CD14-positive monocyte (primary cell): ENCODE results near the gene SAMD14. TPM values are rescaled to one million over a fixed set of nuclear protein-coding genes. Genes with fewer than 3 reads are reported as not detected.

Experiments used
- DNase-seq, 3 donors: peaks; one replicate each; pipeline ENCODE4 v3.0.0-alpha.2; 2011 to 2022
- H2AFZ ChIP-seq: 2 replicates; pipeline ENCODE4 v1.6.0; 2012; ENCODE audit warnings: mild to moderate bottlenecking, low read depth, low read length, inconsistent platforms; ENCODE audit not compliant: insufficient read depth, poor library complexity, severe bottlenecking
- H3K27ac ChIP-seq, 2 donors: 1 replicate in 1 of 2; 2 replicates in 1 of 2; pipeline ENCODE4 v1.5.1; 2012 to 2013; ENCODE audit warnings: low read length in 2 of 2, control low read depth in 1 of 2, inconsistent platforms in 1 of 2, low read depth in 1 of 2, mild to moderate bottlenecking in 1 of 2
- H3K27me3 ChIP-seq, 2 donors: one replicate each; pipeline versions ENCODE4 v1.6.0 to v1.6.1; 2011 to 2013; ENCODE audit warnings: low read length in 2 of 2; ENCODE audit not compliant: control insufficient read depth in 2 of 2, insufficient read depth in 2 of 2
- H3K36me3 ChIP-seq, 2 donors: replicated peaks in 1 of 2; 1 replicate in 1 of 2; 2 replicates in 1 of 2; pipeline versions ENCODE4 v1.5.1 to v1.6.1; 2012 to 2013; ENCODE audit warnings: low read length in 2 of 2, control low read depth in 1 of 2, inconsistent platforms in 1 of 2, mild to moderate bottlenecking in 1 of 2; ENCODE audit not compliant: insufficient read depth in 2 of 2, control insufficient read depth in 1 of 2
- H3K4me1 ChIP-seq, 2 donors: 1 replicate in 1 of 2; 2 replicates in 1 of 2; pipeline versions ENCODE4 v1.5.1 to v1.6.1; 2012 to 2013; ENCODE audit warnings: low read length in 2 of 2, control low read depth in 1 of 2, inconsistent platforms in 1 of 2, mild to moderate bottlenecking in 1 of 2, moderate library complexity in 1 of 2; ENCODE audit not compliant: insufficient read depth in 2 of 2, control insufficient read depth in 1 of 2
- H3K4me2 ChIP-seq: replicated peaks from 2 replicates; pipeline ENCODE3; 2012; ENCODE audit warnings: low read length, moderate library complexity, mild to moderate bottlenecking; ENCODE audit not compliant: poor library complexity, severe bottlenecking; ENCODE audit errors: extremely low read depth
- H3K4me3 ChIP-seq, 3 experiments: fragments of 200-600 bp in 1 of 3; sonication (generic) in 1 of 3; replicated peaks in 1 of 3; 1 replicate in 2 of 3; 2 replicates in 1 of 3; pipeline ENCODE4 v1.5.1; 2011 to 2013; ENCODE audit warnings: low read length in 3 of 3, mild to moderate bottlenecking in 3 of 3, control low read depth in 2 of 3, low read depth in 2 of 3, inconsistent platforms in 1 of 3, moderate library complexity in 1 of 3
- H3K79me2 ChIP-seq: 2 replicates; pipeline ENCODE4 v1.6.0; 2012; ENCODE audit warnings: mild to moderate bottlenecking, control low read depth, inconsistent platforms, low read length, moderate library complexity; ENCODE audit not compliant: insufficient read depth
- H3K9ac ChIP-seq: 2 replicates; pipeline ENCODE4 v1.6.0; 2017; ENCODE audit warnings: low read length, mild to moderate bottlenecking; ENCODE audit not compliant: insufficient read depth, poor library complexity, severe bottlenecking
- H3K9me3 ChIP-seq, 2 donors: replicated peaks in 1 of 2; 1 replicate in 1 of 2; 2 replicates in 1 of 2; pipeline versions ENCODE4 v1.5.1 to v1.6.1; 2012 to 2013; ENCODE audit warnings: low read length in 2 of 2, control low read depth in 1 of 2; ENCODE audit not compliant: control insufficient read depth in 1 of 2, insufficient read depth in 1 of 2
- H4K20me1 ChIP-seq: 2 replicates; pipeline ENCODE4 v1.6.0; 2012; ENCODE audit warnings: mild to moderate bottlenecking, low read length, control low read depth, moderate library complexity; ENCODE audit not compliant: insufficient read depth
- H3K27ac Mint-ChIP-seq, 7 donors: one replicate each; pipeline ENCODE4 v1.8.0; 2020; ENCODE audit warnings: mild to moderate bottlenecking in 7 of 7, mixed read lengths in 7 of 7, moderate library complexity in 6 of 7, inconsistent platforms in 2 of 7
- H3K27me3 Mint-ChIP-seq, 3 donors: one replicate each; pipeline ENCODE4 v1.8.0; 2021 to 2022; ENCODE audit warnings: low read depth in 3 of 3, mild to moderate bottlenecking in 3 of 3, mixed read lengths in 3 of 3, moderate library complexity in 3 of 3, inconsistent platforms in 1 of 3
- H3K36me3 Mint-ChIP-seq, 2 donors: one replicate each; pipeline ENCODE4 v1.8.0; 2020; ENCODE audit warnings: mixed read lengths in 2 of 2, inconsistent platforms in 1 of 2, mild to moderate bottlenecking in 1 of 2
- H3K4me1 Mint-ChIP-seq: one replicate; pipeline ENCODE4 v1.8.0; 2020; ENCODE audit warnings: mild to moderate bottlenecking, mixed read lengths
- H3K4me3 Mint-ChIP-seq, 2 donors: one replicate each; pipeline ENCODE4 v1.8.0; 2020; ENCODE audit warnings: mild to moderate bottlenecking in 2 of 2, mixed read lengths in 2 of 2, moderate library complexity in 1 of 2
- H3K9me3 Mint-ChIP-seq, 7 donors: one replicate each; pipeline ENCODE4 v1.8.0; 2020 to 2022; ENCODE audit warnings: mixed read lengths in 7 of 7, mild to moderate bottlenecking in 6 of 7, moderate library complexity in 6 of 7, inconsistent platforms in 2 of 7
- CTCF ChIP-seq: fragments of 200-600 bp; IDR thresholded peaks from one replicate; pipeline ENCODE4 v1.8.0; 2022; ENCODE audit warnings: antibody characterized with exemption, mild to moderate bottlenecking
- WGBS: methylation state at CpG from one replicate; pipeline ENCODE4 v1.1.5; 2013; ENCODE audit warnings: missing lambda C conversion rate; ENCODE audit not compliant: insufficient coverage; 5-methylcytosine and 5-hydroxymethylcytosine counted together
- intact Hi-C, 2 donors: fragments of 100-400 bp; cut with micrococcal nuclease; formaldehyde crosslinking; loops; one replicate each; pipeline versions ENCODE4 v1.15.0 to v1.15.1; 2023
- polyA plus RNA-seq, 3 donors: library from polyadenylated mRNA; depleted of rRNA in 1 of 3; unstranded in 2 of 3; stranded (reverse) in 1 of 3; fragments of 300-500 nt in 2 of 3; fragments of >200 nt in 1 of 3; fragmentation: Illumina TruSeq in 2 of 3; gene quantifications; 1 replicate in 2 of 3; 2 replicates in 1 of 3; pipeline ENCODE4 v1.2.3, GENCODE V29; 2012 to 2021

The SAMD14 gene
- polyA plus RNA-seq, 3 donors: 0.09 TPM; not detected in 2

DNA sequence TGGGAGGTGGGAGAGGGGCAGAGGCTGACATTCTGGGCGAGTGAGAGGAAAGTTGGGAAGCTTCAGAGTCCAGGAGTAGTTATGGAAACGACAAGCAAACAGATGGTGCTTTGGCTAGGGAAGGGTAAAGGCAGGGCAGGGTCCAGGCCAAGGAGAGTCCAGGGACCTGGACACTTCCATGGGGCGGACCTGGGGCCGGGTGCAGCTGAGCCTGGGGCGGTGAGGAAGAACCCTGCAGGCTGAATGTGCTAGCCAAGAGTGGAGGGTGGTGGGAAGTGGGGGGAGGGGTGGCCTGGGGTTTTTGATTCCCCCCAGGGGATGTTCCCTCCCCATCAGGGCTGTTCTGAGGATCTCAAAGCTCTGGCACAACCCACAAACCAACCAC, 17.9 kb upstream of the SAMD14 start:
- WGBS: 9% methylated on average over 3 of the region's 5 CpGs
- Histone ChIP-seq H3K36me3 (peaks cover 29 to 39% of the 10 kb centered on the region in 2 donors), H3K4me2 (peak overlapping the region; percentile 99), H3K27ac (peak overlapping the region; percentile 83 to 93), H3K9me3 (no peaks in the 10 kb centered on the region), H4K20me1 (peaks cover 82% of the 10 kb centered on the region), H3K9ac (peak overlapping the region; percentile 90), H3K4me3 (peak overlapping the region; percentile 83 to 100 (median 95)), H3K79me2 (peaks cover 95% of the 10 kb centered on the region), H3K27me3 (no peaks in the 10 kb centered on the region), H2AFZ (no peak overlapping the region), H3K4me1 (peaks cover 57 to 69% of the 10 kb centered on the region in 2 donors)
- H3K36me3 Mint-ChIP-seq: peaks cover 41 to 45% of the 10 kb centered on the region in 2 donors
- TF ChIP-seq CTCF: no peak
- DNase-seq: no peak
- H3K4me1 Mint-ChIP-seq: peaks cover 60% of the 10 kb centered on the region
- peaks cover 0 to 4% (median 0%) of the 10 kb centered on the region in 7 donors for H3K9me3 Mint-ChIP-seq
- H3K27ac Mint-ChIP-seq: peak overlapping the region; percentile 95 to 98 (median 96)
- H3K27me3 Mint-ChIP-seq: peaks cover 0 to 2% (median 1%) of the 10 kb centered on the region in 3 donors
- H3K4me3 Mint-ChIP-seq: peak overlapping the region; percentile 100
- intact Hi-C loops: loop anchor here in 1 of 2 donors (1.0 kb wide), 2 partner anchors 8 to 53 kb away; partner anchors contain the start of gene PDK2

GRCh38 chr17:50146927-50147665, 17.1 kb upstream of the SAMD14 start:
- Mint-ChIP-seq H3K27me3 (peaks cover 0 to 2% (median 1%) of the 10 kb centered on the region in 3 donors), H3K27ac (peak overlapping the region; percentile 95 to 98 (median 96)), H3K9me3 (peaks cover 0 to 4% (median 0%) of the 10 kb centered on the region in 7 donors), H3K4me3 (peak overlapping the region; percentile 100), H3K36me3 (peaks cover 48 to 53% of the 10 kb centered on the region in 2 donors), H3K4me1 (peaks cover 60% of the 10 kb centered on the region)
- Histone ChIP-seq H3K79me2 (peaks cover 95% of the 10 kb centered on the region), H2AFZ (no peak overlapping the region), H3K4me1 (peaks cover 56 to 69% of the 10 kb centered on the region in 2 donors), H3K4me2 (peak overlapping the region; percentile 99), H3K4me3 (peak overlapping the region; percentile 83 to 100 (median 95)), H3K36me3 (peaks cover 36 to 46% of the 10 kb centered on the region in 2 donors), H3K9ac (peak overlapping the region; percentile 90), H3K27me3 (no peaks in the 10 kb centered on the region), H3K27ac (peak overlapping the region; percentile 83 to 93), H3K9me3 (no peaks in the 10 kb centered on the region), H4K20me1 (peaks cover 90% of the 10 kb centered on the region)
- DNase-seq: no peak
- TF ChIP-seq CTCF: no peak
- 44% methylated on average over 9 of the region's 15 CpGs for WGBS
- intact Hi-C loops: no loop called here
